ENCODE measurements around the gene ZNF70.

The ZNF70 gene

DNA sequence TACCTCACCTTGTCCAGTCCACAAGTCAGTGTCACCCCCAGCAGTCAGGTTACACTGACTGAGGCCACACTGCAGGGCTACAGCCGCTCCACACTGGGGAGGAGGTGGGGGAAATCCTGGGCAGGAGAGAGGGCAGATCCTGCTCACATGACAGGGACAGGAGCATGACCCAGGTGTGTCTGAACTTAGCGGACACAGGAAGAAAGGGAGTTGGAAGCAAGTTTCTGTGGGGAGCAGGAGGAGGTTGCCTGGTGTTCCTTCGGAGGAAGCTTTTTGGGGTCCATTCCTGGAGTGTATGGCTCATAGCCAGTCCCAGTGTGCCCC lies 27.6 kb upstream of the ZNF70 start:
- Histone ChIP-seq H4K8ac (ENCODE audit: low read length) (no peak overlapping the region), H3K4me1 (ENCODE audit: control insufficient read depth, insufficient read depth, low read depth, low read length) (peaks cover 40% of the 10 kb centered on the region), H3K18ac (ENCODE audit: low read depth in 1 of 2, low read length in 2 of 2) (peak overlapping the region in 1 of 2 experiments; percentile 59), H3K36me3 (ENCODE audit: control insufficient read depth in 1 of 2, insufficient read depth in 2 of 2, low read depth in 1 of 2, low read length in 2 of 2) (peaks cover 0 to 15% of the 10 kb centered on the region in 2 experiments), H2AFZ (ENCODE audit: low read depth, low read length) (no peak overlapping the region), H4K91ac (ENCODE audit: low read length) (no peak overlapping the region), H3K27me3 (ENCODE audit: control insufficient read depth in 1 of 2, insufficient read depth in 1 of 2, low read length in 2 of 2) (peaks cover 0 to 4% of the 10 kb centered on the region in 2 experiments), H2BK120ac (ENCODE audit: low read depth, low read length) (no peak overlapping the region), H3K79me1 (replicated peaks; ENCODE audit: low read length, poor library complexity, severe bottlenecking) (no peaks in the 10 kb centered on the region), H2BK15ac (ENCODE audit: low read depth, poor library complexity, severe bottlenecking) (no peak overlapping the region), H2BK5ac (ENCODE audit: low read depth, low read length, poor library complexity, severe bottlenecking) (no peak overlapping the region), H3K4me3 (ENCODE audit: insufficient read depth in 1 of 2, low read depth in 1 of 2, low read length in 2 of 2) (no peak overlapping the region), H3K4ac (ENCODE audit: low read depth in 1 of 2, low read length in 2 of 2) (no peak overlapping the region), H2BK12ac (ENCODE audit: low read length in 2 of 2) (peak overlapping the region in 1 of 2 experiments; percentile 58), H3K14ac (ENCODE audit: low read length in 2 of 2) (no peak overlapping the region), H3K9me3 (ENCODE audit: control insufficient read depth, low read length) (no peaks in the 10 kb centered on the region), H3K23ac (ENCODE audit: low read length in 2 of 2) (no peak overlapping the region), H3K27ac (ENCODE audit: low read length, poor library complexity, severe bottlenecking) (no peak overlapping the region), H3K4me2 (ENCODE audit: low read length, poor library complexity, severe bottlenecking) (no peak overlapping the region), H2AK5ac (ENCODE audit: low read length, severe bottlenecking) (peak overlapping the region; percentile 13), H3K9ac (ENCODE audit: low read length) (no peak overlapping the region)
- 75% methylated on average over 3 of the region's 3 CpGs for WGBS
- DNase-seq: no peak

GRCh38 chr22:23777776-23778576 lies 27.1 kb upstream of the ZNF70 start:
- peaks cover 0 to 15% of the 10 kb centered on the region in 2 experiments for H3K36me3 ChIP-seq (ENCODE audit: control insufficient read depth in 1 of 2, insufficient read depth in 2 of 2, low read depth in 1 of 2, low read length in 2 of 2)
- peaks cover 43% of the 10 kb centered on the region for H3K4me1 ChIP-seq (ENCODE audit: control insufficient read depth, insufficient read depth, low read depth, low read length)
- no peak overlapping the region for H3K27ac ChIP-seq (ENCODE audit: low read length, poor library complexity, severe bottlenecking)
- no peak overlapping the region for H4K91ac ChIP-seq (ENCODE audit: low read length)
- no peak overlapping the region for H3K4me2 ChIP-seq (ENCODE audit: low read length, poor library complexity, severe bottlenecking)
- no peaks in the 10 kb centered on the region for H3K9me3 ChIP-seq (ENCODE audit: control insufficient read depth, low read length)
- peak overlapping the region; percentile 55 for H2AK5ac ChIP-seq (ENCODE audit: low read length, severe bottlenecking)
- H3K9ac ChIP-seq (ENCODE audit: low read length): no peak overlapping the region
- no peak overlapping the region for H2BK15ac ChIP-seq (ENCODE audit: low read depth, poor library complexity, severe bottlenecking)
- H2BK12ac ChIP-seq (ENCODE audit: low read length in 2 of 2): peak overlapping the region in 1 of 2 experiments; percentile 58
- no peak overlapping the region for H3K23ac ChIP-seq (ENCODE audit: low read length in 2 of 2)
- peak overlapping the region in 1 of 2 experiments; percentile 26 for H3K14ac ChIP-seq (ENCODE audit: low read length in 2 of 2)
- no peak overlapping the region for H3K4ac ChIP-seq (ENCODE audit: low read depth in 1 of 2, low read length in 2 of 2)
- WGBS: 90% methylated on average over 11 of the region's 11 CpGs
- no peak for DNase-seq
- peak overlapping the region in 1 of 2 experiments; percentile 59 for H3K18ac ChIP-seq (ENCODE audit: low read depth in 1 of 2, low read length in 2 of 2)
- no peak overlapping the region for H4K8ac ChIP-seq (ENCODE audit: low read length)
- no peak overlapping the region for H2AFZ ChIP-seq (ENCODE audit: low read depth, low read length)
- H3K4me3 ChIP-seq (ENCODE audit: insufficient read depth in 1 of 2, low read depth in 1 of 2, low read length in 2 of 2): no peak overlapping the region
- H3K27me3 ChIP-seq (ENCODE audit: control insufficient read depth in 1 of 2, insufficient read depth in 1 of 2, low read length in 2 of 2): peaks cover 0 to 10% of the 10 kb centered on the region in 2 experiments
- no peak overlapping the region for H2BK5ac ChIP-seq (ENCODE audit: low read depth, low read length, poor library complexity, severe bottlenecking)
- H2BK120ac ChIP-seq (ENCODE audit: low read depth, low read length): no peak overlapping the region
- H3K79me1 ChIP-seq (replicated peaks; ENCODE audit: low read length, poor library complexity, severe bottlenecking): no peaks in the 10 kb centered on the region

DNA sequence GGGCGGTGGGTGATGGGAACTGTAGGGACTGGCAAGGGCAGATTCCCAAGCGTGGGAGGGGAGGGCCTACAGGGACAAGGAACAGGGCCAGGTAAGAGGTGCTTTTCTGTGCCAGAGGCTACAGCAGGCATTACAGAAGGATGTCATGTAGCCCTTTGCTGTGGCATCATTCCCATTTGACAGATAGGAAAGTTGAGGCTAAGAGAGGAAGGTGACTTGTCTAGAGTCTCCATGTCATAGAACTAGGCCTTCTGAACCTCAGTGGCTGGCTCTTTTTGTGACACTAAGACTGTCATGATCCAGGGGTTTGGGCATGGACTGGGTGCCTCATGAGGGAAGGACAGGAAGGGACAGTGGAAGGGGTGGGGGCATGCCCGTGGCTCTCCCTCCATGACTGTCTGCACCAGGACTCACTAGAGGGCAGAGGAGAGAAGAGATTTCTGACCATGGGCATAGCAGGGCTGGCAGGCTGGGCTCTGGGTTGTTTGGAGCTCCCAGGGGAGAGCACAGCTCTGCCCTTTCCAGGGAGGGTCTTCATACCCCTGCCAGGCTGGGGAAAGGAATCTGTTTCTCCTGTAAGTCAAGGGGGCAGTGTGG lies 25.0 kb upstream of the ZNF70 start:
- H2BK15ac ChIP-seq (ENCODE audit: low read depth, poor library complexity, severe bottlenecking): no peak overlapping the region

GRCh38 chr22:23774922-23775436 lies 24.1 kb upstream of the ZNF70 start:
- Histone ChIP-seq H2BK120ac (ENCODE audit: low read depth, low read length) (no peak overlapping the region), H2BK15ac (ENCODE audit: low read depth, poor library complexity, severe bottlenecking) (no peak overlapping the region), H3K23ac (ENCODE audit: low read length in 2 of 2) (no peak overlapping the region), H2AK5ac (ENCODE audit: low read length, severe bottlenecking) (no peak overlapping the region), H3K27ac (ENCODE audit: low read length, poor library complexity, severe bottlenecking) (no peak overlapping the region), H3K14ac (ENCODE audit: low read length in 2 of 2) (no peak overlapping the region), H3K4me2 (ENCODE audit: low read length, poor library complexity, severe bottlenecking) (no peak overlapping the region), H4K8ac (ENCODE audit: low read length) (no peak overlapping the region), H2BK12ac (ENCODE audit: low read length in 2 of 2) (peak overlapping the region in 1 of 2 experiments; percentile 49), H3K4ac (ENCODE audit: low read depth in 1 of 2, low read length in 2 of 2) (no peak overlapping the region), H3K9me3 (ENCODE audit: control insufficient read depth, low read length) (no peaks in the 10 kb centered on the region), H3K18ac (ENCODE audit: low read depth in 1 of 2, low read length in 2 of 2) (no peak overlapping the region), H3K79me1 (replicated peaks; ENCODE audit: low read length, poor library complexity, severe bottlenecking) (no peaks in the 10 kb centered on the region), H4K91ac (ENCODE audit: low read length) (no peak overlapping the region), H3K4me1 (ENCODE audit: control insufficient read depth, insufficient read depth, low read depth, low read length) (peaks cover 35% of the 10 kb centered on the region), H3K36me3 (ENCODE audit: control insufficient read depth in 1 of 2, insufficient read depth in 2 of 2, low read depth in 1 of 2, low read length in 2 of 2) (peaks cover 0 to 9% of the 10 kb centered on the region in 2 experiments), H3K9ac (ENCODE audit: low read length) (no peak overlapping the region), H2BK5ac (ENCODE audit: low read depth, low read length, poor library complexity, severe bottlenecking) (no peak overlapping the region), H3K4me3 (ENCODE audit: insufficient read depth in 1 of 2, low read depth in 1 of 2, low read length in 2 of 2) (no peak overlapping the region), H3K27me3 (ENCODE audit: control insufficient read depth in 1 of 2, insufficient read depth in 1 of 2, low read length in 2 of 2) (peaks cover 0 to 10% of the 10 kb centered on the region in 2 experiments), H2AFZ (ENCODE audit: low read depth, low read length) (no peak overlapping the region)
- DNase-seq: peak; percentile 73
- WGBS: 94% methylated on average over 2 of the region's 2 CpGs

More for the DNA sequence above, 25.0 kb upstream of the ZNF70 start:
- no peak for DNase-seq
- H2BK12ac ChIP-seq (ENCODE audit: low read length in 2 of 2): peak overlapping the region in 1 of 2 experiments; percentile 54
- no peak overlapping the region for H3K18ac ChIP-seq (ENCODE audit: low read depth in 1 of 2, low read length in 2 of 2)
- H3K4me3 ChIP-seq (ENCODE audit: insufficient read depth in 1 of 2, low read depth in 1 of 2, low read length in 2 of 2): no peak overlapping the region
- no peak overlapping the region for H3K4me2 ChIP-seq (ENCODE audit: low read length, poor library complexity, severe bottlenecking)
- H2BK5ac ChIP-seq (ENCODE audit: low read depth, low read length, poor library complexity, severe bottlenecking): no peak overlapping the region
- peaks cover 35% of the 10 kb centered on the region for H3K4me1 ChIP-seq (ENCODE audit: control insufficient read depth, insufficient read depth, low read depth, low read length)
- H2BK120ac ChIP-seq (ENCODE audit: low read depth, low read length): no peak overlapping the region
- 84% methylated on average over 3 of the region's 3 CpGs for WGBS
- no peak overlapping the region for H3K9ac ChIP-seq (ENCODE audit: low read length)
- no peak overlapping the region for H4K8ac ChIP-seq (ENCODE audit: low read length)
- H3K27ac ChIP-seq (ENCODE audit: low read length, poor library complexity, severe bottlenecking): no peak overlapping the region
- H3K4ac ChIP-seq (ENCODE audit: low read depth in 1 of 2, low read length in 2 of 2): peak overlapping the region in 1 of 2 experiments; percentile 30
- peaks cover 0 to 15% of the 10 kb centered on the region in 2 experiments for H3K36me3 ChIP-seq (ENCODE audit: control insufficient read depth in 1 of 2, insufficient read depth in 2 of 2, low read depth in 1 of 2, low read length in 2 of 2)
- peaks cover 0 to 10% of the 10 kb centered on the region in 2 experiments for H3K27me3 ChIP-seq (ENCODE audit: control insufficient read depth in 1 of 2, insufficient read depth in 1 of 2, low read length in 2 of 2)
- H3K23ac ChIP-seq (ENCODE audit: low read length in 2 of 2): no peak overlapping the region
- H3K79me1 ChIP-seq (replicated peaks; ENCODE audit: low read length, poor library complexity, severe bottlenecking): no peaks in the 10 kb centered on the region
- H4K91ac ChIP-seq (ENCODE audit: low read length): peak overlapping the region; percentile 66
- peak overlapping the region; percentile 63 for H2AK5ac ChIP-seq (ENCODE audit: low read length, severe bottlenecking)
- no peak overlapping the region for H3K14ac ChIP-seq (ENCODE audit: low read length in 2 of 2)
- H2AFZ ChIP-seq (ENCODE audit: low read depth, low read length): no peak overlapping the region
- no peaks in the 10 kb centered on the region for H3K9me3 ChIP-seq (ENCODE audit: control insufficient read depth, low read length)

All from mesenchymal stem cell (in vitro differentiated cells and primary cell).